Upper lobe of left lung (tissue), 6 donors: ENCODE data around the gene GTPBP10. TPM values are rescaled to one million over a fixed set of nuclear protein-coding genes. Genes with fewer than 3 reads are reported as not detected.
"Not testable (repeated sequence)": the region's sequence is repeated elsewhere in the genome, so short reads cannot be mapped to it uniquely, and the experiment has no call there.

Source experiments
- ATAC-seq, 2 donors: fragments of 200-7000 bp; cut with Tn5 transposase; one replicate each; pipeline ENCODE4 v1.9.1; 2022; ENCODE audit warnings: mild to moderate bottlenecking in 2 of 2, moderate library complexity in 2 of 2; ENCODE audit not compliant: low FRiP score in 2 of 2
- DNase-seq, 2 donors: peaks; one replicate each; pipeline ENCODE4 v3.0.0-alpha.2; 2019 to 2020
- H3K27ac ChIP-seq, 4 donors: fragments of 200-600 bp; sonication (generic); one replicate each; pipeline ENCODE4 v1.5.1; 2016 to 2019
- H3K27me3 ChIP-seq, 4 donors: fragments of 200-600 bp; sonication (generic); one replicate each; pipeline ENCODE4 v1.5.1; 2017 to 2019
- H3K36me3 ChIP-seq, 4 donors: fragments of 200-600 bp; sonication (generic); one replicate each; pipeline ENCODE4 v1.5.1; 2016 to 2019
- H3K4me1 ChIP-seq, 4 donors: fragments of 200-600 bp; sonication (generic); one replicate each; pipeline ENCODE4 v1.5.1; 2018 to 2019
- H3K4me3 ChIP-seq, 4 donors: fragments of 200-600 bp; sonication (generic); one replicate each; pipeline ENCODE4 v1.5.1; 2017 to 2019; ENCODE audit warnings: mild to moderate bottlenecking in 2 of 4, moderate library complexity in 1 of 4
- H3K9me3 ChIP-seq, 4 donors: fragments of 200-600 bp; sonication (generic); one replicate each; pipeline ENCODE4 v1.5.1; 2018 to 2019
- EP300 ChIP-seq, 4 donors: sonication (generic); formaldehyde crosslinking; IDR thresholded peaks; one replicate each; pipeline ENCODE4 v1.5.1; 2017; ENCODE audit warnings: antibody characterized with exemption in 4 of 4, control low read depth in 2 of 4
- POLR2A ChIP-seq, 4 donors: fragments of 450-650 bp; IDR thresholded peaks; one replicate each; pipeline ENCODE4 v1.5.1; 2016 to 2017; ENCODE audit warnings: antibody characterized with exemption in 4 of 4, mild to moderate bottlenecking in 2 of 4
- POLR2AphosphoS5 ChIP-seq, 2 donors: sonication (generic); formaldehyde crosslinking; IDR thresholded peaks; one replicate each; pipeline ENCODE4 v1.5.1; 2017; ENCODE audit warnings: antibody characterized with exemption in 2 of 2
- WGBS, 2 donors: methylation state at CpG; one replicate each; pipeline ENCODE4 v1.1.5; 2017 to 2018; 5-methylcytosine and 5-hydroxymethylcytosine counted together
- total RNA-seq, 6 donors: library from RNA; depleted of rRNA in 4 of 6; stranded (reverse); fragments of >200 nt in 4 of 6; gene quantifications; one replicate each; pipeline versions ENCODE4 v1.1.0 to v1.2.1, GENCODE V29; 2016 to 2021
- TF ChIP-seq, protein P1 (sequence below), 6 experiments: fragments of 450-650 bp in 4 of 6; fragments of 200-600 bp in 2 of 6; sonication (generic) in 2 of 6; IDR thresholded peaks; one replicate each; pipeline ENCODE4 v1.5.1; 2016 to 2019; ENCODE audit warnings: antibody characterized with exemption in 6 of 6
- donor health status: DM: no; HTN: no; CAD: no; lungs with moderate emphysema.
- donor health status: DM: no; HTN: yes; CAD: no; lungs with severe emphysema.

The GTPBP10 gene
- total RNA-seq, 6 donors from 2014 or later: 11.2 to 25.1 (median 19.1) TPM

DNA sequence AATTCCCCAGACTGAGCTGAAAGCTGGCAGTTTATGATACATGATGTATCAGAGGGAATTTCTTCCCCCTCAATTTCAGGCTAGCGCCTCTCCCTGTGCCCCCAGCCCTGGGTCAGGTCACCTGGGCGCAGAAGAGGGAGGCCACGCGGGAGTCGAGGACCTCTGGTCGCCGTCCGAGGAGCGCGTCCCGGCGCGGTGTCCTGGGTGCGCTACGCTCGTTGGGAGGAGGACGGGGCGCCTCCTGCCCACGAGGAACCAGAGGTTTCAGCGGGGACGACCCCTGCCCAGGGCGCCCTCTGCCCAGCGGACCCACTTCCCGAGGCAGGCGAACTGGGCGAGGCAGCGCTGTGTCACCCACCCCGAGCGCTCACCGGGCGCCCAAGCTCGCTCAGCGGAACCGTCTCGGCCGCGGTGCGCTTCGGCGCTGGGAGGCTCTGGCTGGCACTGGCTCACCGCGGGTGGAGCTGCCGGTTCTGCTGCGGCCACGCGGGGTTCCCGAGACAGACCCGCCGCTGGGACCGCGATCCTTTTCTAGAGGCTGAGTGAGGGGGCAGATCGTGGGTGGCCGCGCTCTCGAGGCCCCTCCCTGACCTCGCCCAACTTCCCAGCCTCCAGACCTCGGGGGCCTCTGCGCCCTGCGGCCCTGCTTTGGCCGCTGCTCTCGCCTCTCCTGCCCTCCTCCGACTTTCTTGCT lies 25.6 kb upstream of the GTPBP10 start, which contains the start of gene FAM237B:
Gene FAM237B (minus strand): TSS at position 504 of the 694 bp plus-strand sequence. CDS start 1,556 bp downstream, outside the sequence.
- Histone ChIP-seq H3K36me3 (no peaks in the 10 kb centered on the region), H3K27me3 (peaks cover 0 to 14% (median 5%) of the 10 kb centered on the region in 4 donors), H3K4me1 (peaks cover 2 to 12% (median 9%) of the 10 kb centered on the region in 4 donors), H3K9me3 (no peaks in the 10 kb centered on the region), H3K27ac (no peak within 1 kb of the TSS), H3K4me3 (peak within 1 kb of the TSS in 3 of 4 donors; percentile 21 to 27 (median 22))
- 6 to 8% methylated on average over 11 to 14 of the region's 62 CpGs for WGBS, 2 donors
- peak; percentile 34 to 63 for ATAC-seq
- TF ChIP-seq EP300 (IDR thresholded peaks at IDR 0.05) (no peak), POLR2AphosphoS5 (IDR thresholded peaks at IDR 0.05) (no peak), POLR2A (IDR thresholded peaks at IDR 0.05) (no peak)
- TF ChIP-seq, protein P1, sequence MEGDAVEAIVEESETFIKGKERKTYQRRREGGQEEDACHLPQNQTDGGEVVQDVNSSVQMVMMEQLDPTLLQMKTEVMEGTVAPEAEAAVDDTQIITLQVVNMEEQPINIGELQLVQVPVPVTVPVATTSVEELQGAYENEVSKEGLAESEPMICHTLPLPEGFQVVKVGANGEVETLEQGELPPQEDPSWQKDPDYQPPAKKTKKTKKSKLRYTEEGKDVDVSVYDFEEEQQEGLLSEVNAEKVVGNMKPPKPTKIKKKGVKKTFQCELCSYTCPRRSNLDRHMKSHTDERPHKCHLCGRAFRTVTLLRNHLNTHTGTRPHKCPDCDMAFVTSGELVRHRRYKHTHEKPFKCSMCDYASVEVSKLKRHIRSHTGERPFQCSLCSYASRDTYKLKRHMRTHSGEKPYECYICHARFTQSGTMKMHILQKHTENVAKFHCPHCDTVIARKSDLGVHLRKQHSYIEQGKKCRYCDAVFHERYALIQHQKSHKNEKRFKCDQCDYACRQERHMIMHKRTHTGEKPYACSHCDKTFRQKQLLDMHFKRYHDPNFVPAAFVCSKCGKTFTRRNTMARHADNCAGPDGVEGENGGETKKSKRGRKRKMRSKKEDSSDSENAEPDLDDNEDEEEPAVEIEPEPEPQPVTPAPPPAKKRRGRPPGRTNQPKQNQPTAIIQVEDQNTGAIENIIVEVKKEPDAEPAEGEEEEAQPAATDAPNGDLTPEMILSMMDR (IDR thresholded peaks at IDR 0.05): no peak
- peak in 1 of 2 donors; percentile 85 for DNase-seq

DNA sequence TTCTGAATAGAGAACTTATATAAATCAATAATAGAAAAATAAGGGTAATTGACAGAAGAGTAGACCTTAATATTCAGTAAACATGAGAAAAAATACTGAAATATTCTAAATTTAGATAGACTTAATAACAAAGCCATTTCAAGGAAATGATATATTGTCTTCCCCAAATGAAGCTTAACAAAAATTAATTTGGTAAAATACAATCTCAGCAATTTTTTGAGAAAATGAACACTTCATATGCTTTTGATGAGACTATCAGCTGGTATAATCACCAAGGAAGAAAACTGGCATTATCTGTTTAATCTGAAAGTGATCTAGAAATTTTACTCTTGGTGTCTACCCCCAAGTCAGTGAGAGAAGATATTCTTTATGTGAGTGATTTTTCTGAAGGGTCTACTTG lies 23.7 kb upstream of the GTPBP10 start:
- DNase-seq (no peak), ATAC-seq (no peak)
- peaks cover 0 to 14% (median 5%) of the 10 kb centered on the region in 4 donors for H3K27me3 ChIP-seq
- TF ChIP-seq POLR2AphosphoS5 (IDR thresholded peaks at IDR 0.05): no peak
- TF ChIP-seq, protein P1 (IDR thresholded peaks at IDR 0.05): no peak
- no peak for TF ChIP-seq POLR2A (IDR thresholded peaks at IDR 0.05)
- no peak for TF ChIP-seq EP300 (IDR thresholded peaks at IDR 0.05)
- no peak overlapping the region for H3K27ac ChIP-seq
- no peak overlapping the region for H3K4me3 ChIP-seq
- no peaks in the 10 kb centered on the region for H3K36me3 ChIP-seq
- no peaks in the 10 kb centered on the region for H3K9me3 ChIP-seq
- H3K4me1 ChIP-seq: peaks cover 2 to 12% (median 9%) of the 10 kb centered on the region in 4 donors

DNA sequence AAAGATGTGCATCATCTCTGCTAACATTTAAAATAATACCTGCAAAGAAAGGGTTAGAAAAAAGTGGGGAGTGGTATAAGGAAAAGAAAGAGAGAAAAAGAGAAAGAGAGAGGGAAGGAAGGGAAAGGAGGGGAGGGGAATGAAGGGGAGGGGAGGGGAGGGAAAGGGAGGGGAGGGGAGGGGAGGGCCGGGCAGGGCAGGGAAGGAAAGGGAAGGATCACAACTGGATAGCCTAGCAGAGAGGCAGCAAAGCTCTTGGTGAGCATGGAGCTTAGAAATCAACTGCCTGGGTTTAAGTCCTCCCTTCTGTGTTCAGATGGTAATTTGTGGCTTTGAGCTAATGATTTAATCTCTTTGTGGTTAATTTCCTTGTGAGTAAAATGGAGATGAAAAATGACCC lies 20.0 kb upstream of the GTPBP10 start:
- H3K36me3 ChIP-seq: no peaks in the 10 kb centered on the region
- H3K27me3 ChIP-seq: peaks cover 0 to 7% (median 0%) of the 10 kb centered on the region in 4 donors
- H3K4me3 ChIP-seq: no peak overlapping the region
- DNase-seq (no peak), ATAC-seq (no peak)
- H3K27ac ChIP-seq: no peak overlapping the region
- no peaks in the 10 kb centered on the region for H3K9me3 ChIP-seq
- TF ChIP-seq, protein P1 (IDR thresholded peaks at IDR 0.05): no peak
- no peak for TF ChIP-seq POLR2A (IDR thresholded peaks at IDR 0.05)
- no peak for TF ChIP-seq POLR2AphosphoS5 (IDR thresholded peaks at IDR 0.05)
- TF ChIP-seq EP300 (IDR thresholded peaks at IDR 0.05): no peak
- H3K4me1 ChIP-seq: peaks cover 0 to under 1% (median 0%) of the 10 kb centered on the region in 4 donors
- WGBS, 2 donors: 23% methylated on average over 1 of the region's 1 CpG; no CpG with 5 or more reads in 1 of the 2 donors

DNA sequence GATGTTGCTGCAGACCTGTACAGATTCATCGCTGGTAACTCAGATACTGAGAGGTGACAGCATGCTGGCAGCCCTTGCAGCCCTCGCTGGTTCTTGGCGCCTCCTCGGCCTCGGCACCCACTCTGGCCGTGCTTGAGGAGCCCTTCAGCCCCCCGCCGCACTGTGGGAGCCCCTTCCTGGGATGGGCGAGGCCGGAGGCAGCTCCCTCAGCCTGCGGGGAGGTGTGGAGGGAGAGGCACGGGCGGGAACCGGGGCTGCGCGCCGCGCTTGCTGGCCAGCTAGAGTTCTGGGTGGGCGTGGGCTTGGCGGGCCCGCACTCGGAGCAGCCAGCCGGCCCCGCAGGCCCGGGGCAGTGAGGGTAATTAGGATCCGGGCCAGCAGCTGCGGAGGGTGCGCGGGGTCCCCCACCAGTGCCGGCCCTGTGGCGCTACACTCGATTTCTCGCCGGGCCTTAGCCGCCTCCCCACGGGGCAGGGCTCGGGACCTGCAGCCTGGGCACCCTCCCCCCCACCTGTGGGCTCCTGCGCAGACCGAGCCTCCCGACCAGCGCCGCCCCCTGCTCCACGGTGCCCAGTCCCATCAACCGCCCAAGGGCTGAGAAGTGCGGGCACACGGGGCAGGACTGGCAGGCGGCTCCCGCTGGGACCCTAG lies 12.2 kb upstream of the GTPBP10 start:
- Histone ChIP-seq H3K36me3 (no peaks in the 10 kb centered on the region), H3K4me3 (no peak overlapping the region), H3K9me3 (no peaks in the 10 kb centered on the region), H3K4me1 (no peaks in the 10 kb centered on the region), H3K27me3 (no peaks in the 10 kb centered on the region), H3K27ac (no peak overlapping the region)
- DNase-seq: peak in 1 of 2 donors; percentile 84
- 89 to 96% methylated on average over 16 to 42 of the region's 48 CpGs for WGBS, 2 donors
- ATAC-seq: no peak
- TF ChIP-seq POLR2A (IDR thresholded peaks at IDR 0.05) (no peak), POLR2AphosphoS5 (IDR thresholded peaks at IDR 0.05) (no peak), EP300 (IDR thresholded peaks at IDR 0.05) (no peak)
- TF ChIP-seq, protein P1 (IDR thresholded peaks at IDR 0.05): no peak

DNA sequence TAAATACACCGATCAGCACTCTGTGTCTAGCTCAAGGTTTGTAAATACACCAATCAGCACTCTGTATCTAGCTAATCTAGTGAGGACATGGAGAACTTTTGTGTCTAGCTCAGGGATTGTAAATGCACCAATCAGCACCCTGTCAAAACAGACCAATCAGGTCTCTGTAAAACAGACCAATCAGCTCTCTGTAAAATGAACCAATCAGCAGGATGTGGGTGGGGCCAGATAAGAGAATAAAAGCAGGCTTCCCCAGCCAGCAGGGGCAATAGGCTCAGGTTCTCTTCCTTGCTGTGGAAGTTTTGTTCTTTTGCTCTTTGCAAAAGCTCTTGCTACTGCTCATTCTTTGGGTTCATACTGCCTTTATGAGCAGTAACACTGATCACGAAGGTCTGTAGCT lies 11.6 kb upstream of the GTPBP10 start:
- not testable (repeated sequence) for H3K27ac ChIP-seq, H3K9me3 ChIP-seq, H3K4me1 ChIP-seq, H3K4me3 ChIP-seq, DNase-seq, H3K27me3 ChIP-seq, H3K36me3 ChIP-seq, ATAC-seq
- WGBS, 2 donors: 91% methylated on average over 2 of the region's 2 CpGs
